Heart right ventricle (tissue), 16 donors: ENCODE results near the gene KCNA3. TPM values are rescaled to one million over a fixed set of nuclear protein-coding genes. Genes with fewer than 3 reads are reported as not detected.

Experiments
- ATAC-seq, 8 donors: fragments of 200-7000 bp; cut with Tn5 transposase; one replicate each; pipeline ENCODE4 v1.9.1; 2020; ENCODE audit warnings: mild to moderate bottlenecking in 8 of 8, moderate library complexity in 8 of 8, moderate number of reproducible peaks in 1 of 8
- DNase-seq, 2 donors: peaks; one replicate each; pipeline ENCODE4 v3.0.0-alpha.2; 2020
- H3K27ac ChIP-seq, 10 donors: fragments of 200-600 bp; sonication (generic) in 2 of 10; one replicate each; pipeline versions ENCODE4 v1.5.0 to v1.8.0; 2020 to 2022; ENCODE audit warnings: mild to moderate bottlenecking in 3 of 10
- H3K27me3 ChIP-seq, 7 donors: fragments of 200-600 bp; one replicate each; pipeline ENCODE4 v1.8.0; 2021 to 2022; ENCODE audit warnings: mild to moderate bottlenecking in 2 of 7
- H3K36me3 ChIP-seq, 9 donors: fragments of 200-600 bp; sonication (generic) in 1 of 9; one replicate each; pipeline versions ENCODE4 v1.5.0 to v1.8.0; 2020 to 2022; ENCODE audit warnings: mild to moderate bottlenecking in 2 of 9
- H3K4me1 ChIP-seq, 9 donors: fragments of 200-600 bp; sonication (generic) in 1 of 9; one replicate each; pipeline versions ENCODE4 v1.5.0 to v1.8.0; 2020 to 2022; ENCODE audit warnings: mild to moderate bottlenecking in 4 of 9
- H3K4me3 ChIP-seq, 10 donors: fragments of 200-600 bp; sonication (generic) in 2 of 10; one replicate each; pipeline versions ENCODE4 v1.5.0 to v1.8.0; 2020 to 2022; ENCODE audit warnings: mild to moderate bottlenecking in 7 of 10, moderate library complexity in 2 of 10
- H3K9me3 ChIP-seq, 11 donors: fragments of 200-600 bp in 10 of 11; sonication (generic) in 2 of 11; one replicate each; pipeline versions ENCODE4 v1.5.0 to v1.8.0; 2013 to 2022; ENCODE audit warnings: mild to moderate bottlenecking in 2 of 11, control low read depth in 1 of 11, moderate library complexity in 1 of 11
- WGBS, 2 donors: extraction: QIAGEN DNeasy Blood & Tissue Kit; methylation state at CpG; one replicate each; pipeline ENCODE4 v1.1.7; 2013; ENCODE audit warnings: inconsistent platforms in 1 of 2; 5-methylcytosine and 5-hydroxymethylcytosine counted together
- intact Hi-C, 10 donors: fragments of 100-400 bp; cut with DNase I; formaldehyde crosslinking; loops; one replicate each; pipeline versions ENCODE4 v1.11.1 to v1.14.2; 2022
- polyA plus RNA-seq, 2 donors: library from polyadenylated mRNA; stranded (reverse); fragments of 200-250 nt; gene quantifications; one replicate each; pipeline ENCODE4 v1.2.3, GENCODE V29; 2013
- total RNA-seq, 10 donors: library from RNA; stranded (reverse); fragmentation: NEBNext Ultra II Directional in 3 of 10; extraction: Animal tissue kit (Norgen Biotek cat#: 25700) in 3 of 10; gene quantifications; one replicate each; pipeline versions ENCODE4 v1.2.1 to v1.2.4, GENCODE V29; 2021 to 2023
- TF ChIP-seq, protein P1 (sequence below), 9 donors: fragments of 200-600 bp; sonication (generic) in 2 of 9; IDR thresholded peaks; one replicate each; pipeline versions ENCODE4 v1.5.0 to v1.8.0; 2021 to 2022; ENCODE audit warnings: antibody characterized with exemption in 9 of 9, mild to moderate bottlenecking in 5 of 9, moderate library complexity in 1 of 9
- donor health status: Arrhythmogenic right ventricular cardiomyopathy.
- donor health status: ischemic (EF 13 %, LVEDD 7.1; RV severe dilation, severe dysfunction).
- donor health status: healthy with polysubstance abuse.
- donor health status: DM: no; HTN: yes; CAD: no.
- donor health status: DM: no; HTN: no; CAD: no.
- donor health status: ischemic (EF 25% LVEDD 6.9; RV normal size, moderate dysfunction).
- donor health status: ischemic (EF 25% LVEDD 5.7; RV mildly dilated, moderate dysfunction).
- donor health status: healthy.
- donor health status: DM: yes; HTN: yes; CAD: no.
- donor health status: Ischemic cardiomyopathy.
- donor health status: ischemic (EF 35%, LVEDD 5.7; RV mildly dilated, moderate dysfunction).
- donor health status: nonischemic (EF 11% LVEDD 7.7; RV severe dilation, severe dysfunction).
- donor health status: DM: yes; HTN: yes; CAD: no.
- donor health status: PGD.
- donor health status: ischemic (EF 29% LVEDD 5.4; RV normal size, mild dysfunction).
- donor health status: nonischemic (EF 23%, LVEDD 6.1; RV moderate dilation, normal function).

Gene KCNA3
- total and polyA plus RNA-seq, 12 donors = 0.04 to 1.8 (median 0.40) TPM; not detected in 2

DNA sequence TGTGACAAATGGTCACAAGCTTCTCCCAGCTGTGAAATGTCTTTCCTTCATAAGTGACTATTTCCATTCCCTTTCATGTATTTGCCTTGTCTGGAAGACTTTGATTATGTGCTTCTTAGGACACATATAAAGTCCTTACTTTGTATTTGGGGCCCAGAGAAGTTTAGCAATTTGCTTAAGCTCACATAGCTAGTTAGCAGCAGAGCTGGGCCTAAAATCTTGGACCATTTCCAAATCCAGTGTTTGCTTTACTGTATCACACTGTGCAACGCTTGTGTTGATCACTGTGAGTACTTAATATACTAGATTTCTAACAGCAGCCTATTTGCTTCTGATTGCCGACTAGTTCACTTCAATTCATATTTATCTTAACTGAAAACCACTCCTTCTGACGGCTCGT lies 2.2 kb upstream of the KCNA3 start:
- H3K9me3 ChIP-seq = no peaks in the 10 kb centered on the region
- H3K36me3 ChIP-seq = no peaks in the 10 kb centered on the region
- H3K4me1 ChIP-seq = peaks cover 0 to 37% (median 13%) of the 10 kb centered on the region in 9 donors
- TF ChIP-seq, protein P1, sequence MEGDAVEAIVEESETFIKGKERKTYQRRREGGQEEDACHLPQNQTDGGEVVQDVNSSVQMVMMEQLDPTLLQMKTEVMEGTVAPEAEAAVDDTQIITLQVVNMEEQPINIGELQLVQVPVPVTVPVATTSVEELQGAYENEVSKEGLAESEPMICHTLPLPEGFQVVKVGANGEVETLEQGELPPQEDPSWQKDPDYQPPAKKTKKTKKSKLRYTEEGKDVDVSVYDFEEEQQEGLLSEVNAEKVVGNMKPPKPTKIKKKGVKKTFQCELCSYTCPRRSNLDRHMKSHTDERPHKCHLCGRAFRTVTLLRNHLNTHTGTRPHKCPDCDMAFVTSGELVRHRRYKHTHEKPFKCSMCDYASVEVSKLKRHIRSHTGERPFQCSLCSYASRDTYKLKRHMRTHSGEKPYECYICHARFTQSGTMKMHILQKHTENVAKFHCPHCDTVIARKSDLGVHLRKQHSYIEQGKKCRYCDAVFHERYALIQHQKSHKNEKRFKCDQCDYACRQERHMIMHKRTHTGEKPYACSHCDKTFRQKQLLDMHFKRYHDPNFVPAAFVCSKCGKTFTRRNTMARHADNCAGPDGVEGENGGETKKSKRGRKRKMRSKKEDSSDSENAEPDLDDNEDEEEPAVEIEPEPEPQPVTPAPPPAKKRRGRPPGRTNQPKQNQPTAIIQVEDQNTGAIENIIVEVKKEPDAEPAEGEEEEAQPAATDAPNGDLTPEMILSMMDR (IDR thresholded peaks at IDR 0.05) = no peak
- H3K27ac ChIP-seq = no peak overlapping the region
- WGBS, 2 donors = 82 to 86% methylated on average over 4 of the region's 4 CpGs
- DNase-seq (no peak), ATAC-seq (no peak)
- no peak overlapping the region for H3K4me3 ChIP-seq
- intact Hi-C loops = loop anchor here in 1 of 10 donors (2.0 kb wide), 1 partner anchor 32 kb away; no protein-coding TSS in a partner anchor
- peaks cover 8 to 60% (median 49%) of the 10 kb centered on the region in 7 donors for H3K27me3 ChIP-seq

DNA sequence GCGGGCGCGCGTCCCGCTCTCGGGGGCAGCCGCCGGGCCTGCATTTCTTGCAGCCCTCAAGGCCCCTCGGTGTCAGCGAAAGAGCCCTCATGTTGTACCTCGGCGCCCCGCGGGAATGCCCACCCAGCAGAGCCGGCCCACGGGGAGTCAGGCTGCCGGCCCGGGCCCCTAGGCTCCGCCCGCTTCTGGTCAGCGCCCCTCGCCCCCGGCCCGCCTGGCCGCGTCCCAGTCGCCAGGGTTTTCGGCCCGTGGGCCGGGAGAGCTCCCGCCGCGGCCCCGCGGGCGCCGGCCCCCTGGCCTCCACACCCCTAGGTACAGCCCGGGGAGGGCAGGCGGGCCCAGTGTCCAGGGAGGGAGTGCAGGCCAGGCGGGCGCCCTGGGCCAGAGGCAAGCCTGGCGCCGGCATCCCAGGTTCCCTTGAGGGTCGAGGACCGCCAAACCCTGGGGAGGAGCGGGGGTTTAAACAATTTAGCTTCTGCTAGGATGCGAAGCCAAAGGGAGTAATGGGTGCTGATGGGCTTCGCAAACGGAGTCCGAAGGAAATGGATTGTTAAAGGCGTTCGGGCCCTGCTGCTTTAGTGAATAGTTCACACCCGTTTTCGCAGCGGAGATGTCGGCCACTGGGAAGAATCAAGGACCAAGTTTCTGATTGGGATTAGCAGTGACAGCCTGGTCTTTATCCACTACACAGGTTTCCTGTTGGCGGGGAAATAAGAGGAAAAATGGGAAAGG lies 486 bp upstream of the KCNA3 start:
- TF ChIP-seq, protein P1 (IDR thresholded peaks at IDR 0.05) = no peak
- peaks cover 8 to 72% (median 54%) of the 10 kb centered on the region in 7 donors for H3K27me3 ChIP-seq
- peak overlapping the region; percentile 49 to 70 (median 62) for H3K4me3 ChIP-seq
- peaks cover 0 to 44% (median 13%) of the 10 kb centered on the region in 9 donors for H3K4me1 ChIP-seq
- H3K27ac ChIP-seq = peak overlapping the region in 6 of 10 donors; percentile 21 to 84 (median 42)
- intact Hi-C loops = no loop called here
- DNase-seq = peak; percentile 5 to 10
- 3 to 6% methylated on average over 57 of the region's 57 CpGs for WGBS, 2 donors
- peak in 7 of 8 donors; percentile 28 to 50 (median 31) for ATAC-seq
- H3K9me3 ChIP-seq = no peaks in the 10 kb centered on the region
- no peaks in the 10 kb centered on the region for H3K36me3 ChIP-seq

DNA sequence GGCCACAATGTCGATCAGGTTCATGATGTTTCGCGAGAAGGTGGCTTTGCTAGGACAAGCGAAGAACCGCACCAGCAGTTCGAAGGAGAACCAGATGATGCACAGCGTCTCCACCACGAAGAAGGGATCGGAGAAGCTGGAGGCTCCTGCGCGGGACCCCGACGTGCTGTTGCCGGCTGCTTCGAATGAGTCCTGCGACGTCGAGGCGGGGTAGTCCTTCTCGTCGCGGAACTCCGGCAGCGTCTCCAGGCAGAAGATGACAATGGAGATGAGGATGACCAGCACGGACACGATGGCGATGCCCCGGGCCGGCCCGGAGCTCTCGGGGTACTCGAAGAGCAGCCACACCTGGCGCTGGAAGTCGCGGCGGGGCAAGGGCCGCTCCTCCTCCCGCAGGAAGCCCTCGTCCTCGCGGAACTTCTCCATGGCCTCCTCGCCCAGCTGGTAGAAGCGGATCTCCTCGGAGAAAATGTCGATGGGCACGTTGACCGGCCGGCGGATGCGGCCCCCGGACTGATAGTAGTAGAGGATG lies 869 bp downstream of the KCNA3 start:
- Histone ChIP-seq H3K36me3 (no peaks in the 10 kb centered on the region), H3K4me1 (peaks cover 0 to 44% (median 13%) of the 10 kb centered on the region in 9 donors), H3K27ac (peak overlapping the region in 3 of 10 donors; percentile 40 to 84 (median 77)), H3K9me3 (no peaks in the 10 kb centered on the region), H3K27me3 (peaks cover 8 to 74% (median 65%) of the 10 kb centered on the region in 7 donors), H3K4me3 (peak overlapping the region; percentile 49 to 70 (median 62))
- 30 to 33% methylated on average over 51 of the region's 51 CpGs for WGBS, 2 donors
- ATAC-seq (peak in 1 of 8 donors; percentile 11), DNase-seq (no peak)
- intact Hi-C loops = loop anchor here in 1 of 10 donors (5.0 kb wide), 1 partner anchor 42 kb away; no protein-coding TSS in a partner anchor
- TF ChIP-seq, protein P1 (IDR thresholded peaks at IDR 0.05) = no peak

DNA sequence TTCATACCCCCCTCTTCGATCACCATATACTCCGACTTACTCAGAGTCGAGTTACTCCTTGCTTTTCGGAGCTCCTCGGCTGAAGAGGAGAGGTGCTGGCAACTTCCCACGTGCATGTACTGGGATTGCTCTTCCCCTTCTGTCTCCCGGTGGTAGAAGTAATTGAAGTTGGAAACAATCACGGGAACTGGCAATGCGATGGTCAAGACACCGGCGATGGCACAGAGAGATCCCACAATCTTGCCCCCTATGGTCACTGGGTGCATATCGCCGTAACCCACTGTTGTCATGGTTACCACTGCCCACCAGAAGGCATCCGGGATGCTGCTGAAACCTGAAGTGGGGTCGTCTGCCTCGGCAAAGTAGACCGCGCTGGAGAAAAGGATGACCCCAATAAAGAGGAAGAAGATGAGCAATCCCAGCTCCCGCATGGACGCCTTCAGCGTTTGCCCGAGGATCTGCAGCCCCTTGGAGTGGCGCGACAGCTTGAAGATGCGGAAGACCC lies 1.5 kb downstream of the KCNA3 start:
- no peaks in the 10 kb centered on the region for H3K9me3 ChIP-seq
- peaks cover 8 to 80% (median 71%) of the 10 kb centered on the region in 7 donors for H3K27me3 ChIP-seq
- 68 to 73% methylated on average over 25 of the region's 25 CpGs for WGBS, 2 donors
- H3K4me1 ChIP-seq = peaks cover 0 to 44% (median 13%) of the 10 kb centered on the region in 9 donors
- intact Hi-C loops = loop anchor here in 1 of 10 donors (5.0 kb wide), 1 partner anchor 41 kb away; no protein-coding TSS in a partner anchor
- ATAC-seq = no peak
- peak overlapping the region in 1 of 10 donors; percentile 84 for H3K27ac ChIP-seq
- H3K4me3 ChIP-seq = peak overlapping the region in 7 of 10 donors; percentile 0 to 70 (median 59)
- TF ChIP-seq, protein P1 (IDR thresholded peaks at IDR 0.05) = no peak
- no peaks in the 10 kb centered on the region for H3K36me3 ChIP-seq
- no peak for DNase-seq
